B cell (primary cell): Measurements from ENCODE around the gene SERPINE1. TPM values are rescaled to one million over a fixed set of nuclear protein-coding genes. Genes with fewer than 3 reads are reported as not detected.

ENCODE experiments used
- ATAC-seq: fragments of 200-7000 bp; cut with Tn5 transposase; one replicate; pipeline ENCODE4 v1.10.0; 2021; ENCODE audit warnings: low read depth, mild to moderate bottlenecking, moderate number of reproducible peaks, moderate library complexity
- CTCF ChIA-PET: fragments of 350-600 bp; sonication (Branson Sonifier 250); formaldehyde crosslinking; loops from one replicate; lab custom pipeline; 2021; ENCODE audit warnings: antibody characterized with exemption, inconsistent platforms; lab: Charles Lee
- POLR2A ChIA-PET: fragments of 350-600 bp; sonication (Branson Sonifier 250); formaldehyde crosslinking; loops from one replicate; lab custom pipeline; 2021; ENCODE audit warnings: antibody characterized with exemption; lab: Charles Lee
- DNase-seq: peaks from one replicate; pipeline ENCODE4 v3.0.0; 2013
- H2AFZ ChIP-seq: 2 replicates; pipeline ENCODE4 v1.6.1; 2012; ENCODE audit warnings: mild to moderate bottlenecking, low read depth, low read length; ENCODE audit not compliant: insufficient read depth, poor library complexity, severe bottlenecking
- H3K27ac ChIP-seq, 2 donors: 1 replicate in 1 of 2; 2 replicates in 1 of 2; pipeline ENCODE4 v1.5.1; 2012 to 2013; ENCODE audit warnings: low read length in 2 of 2, mild to moderate bottlenecking in 2 of 2, moderate library complexity in 1 of 2
- H3K27me3 ChIP-seq, 4 experiments: fragments of 200-600 bp in 1 of 4; sonication (generic) in 1 of 4; replicated peaks in 1 of 4; 1 replicate in 2 of 4; 2 replicates in 2 of 4; pipeline versions ENCODE4 v1.6.1 to v1.7.0; 2013 to 2016; ENCODE audit warnings: low read length in 3 of 4, mild to moderate bottlenecking in 2 of 4, mixed read lengths in 1 of 4, moderate library complexity in 1 of 4; ENCODE audit not compliant: insufficient read depth in 4 of 4, control insufficient read depth in 3 of 4; ENCODE audit errors: control extremely low read depth in 1 of 4
- H3K36me3 ChIP-seq, 2 experiments: replicated peaks in 1 of 2; 1 replicate in 1 of 2; 2 replicates in 1 of 2; pipeline versions ENCODE4 v1.6.1 to v1.7.1; 2013; ENCODE audit warnings: low read length in 1 of 2; ENCODE audit not compliant: insufficient read depth in 2 of 2, control insufficient read depth in 1 of 2; ENCODE audit errors: control extremely low read depth in 1 of 2, extremely low read depth in 1 of 2
- H3K4me1 ChIP-seq, 2 donors: fragments of 200-600 bp in 1 of 2; sonication (generic) in 1 of 2; 1 replicate in 1 of 2; 2 replicates in 1 of 2; pipeline versions ENCODE4 v1.5.1 to v1.6.1; 2013 to 2017; ENCODE audit warnings: low read length in 2 of 2; ENCODE audit not compliant: control insufficient read depth in 2 of 2, insufficient read depth in 2 of 2
- H3K4me2 ChIP-seq: replicated peaks from 2 replicates; pipeline ENCODE3; 2012; ENCODE audit warnings: mild to moderate bottlenecking, low read depth, low read length; ENCODE audit not compliant: poor library complexity, severe bottlenecking
- H3K4me3 ChIP-seq, 5 experiments: fragments of 200-600 bp in 1 of 5; sonication (generic) in 1 of 5; 1 replicate in 3 of 5; 2 replicates in 2 of 5; pipeline versions ENCODE4 v1.5.1 to v1.7.0; 2011 to 2016; ENCODE audit warnings: low read length in 4 of 5, mild to moderate bottlenecking in 4 of 5, low read depth in 2 of 5, control low read depth in 1 of 5, moderate library complexity in 1 of 5; ENCODE audit not compliant: insufficient read depth in 1 of 5; ENCODE audit errors: control extremely low read depth in 1 of 5, extremely low read depth in 1 of 5
- H3K79me2 ChIP-seq: fragments of 200-600 bp; sonication (generic); one replicate; pipeline ENCODE4 v1.6.0; 2016; ENCODE audit warnings: low read length; ENCODE audit not compliant: control insufficient read depth, insufficient read depth
- H3K9ac ChIP-seq: fragments of 200-600 bp; sonication (generic); 2 replicates; pipeline ENCODE4 v1.6.1; 2017; ENCODE audit warnings: mild to moderate bottlenecking, low read length, moderate library complexity
- H3K9me3 ChIP-seq, 3 donors: one replicate each; pipeline versions ENCODE4 v1.6.1 to v1.7.1; 2013; ENCODE audit warnings: low read length in 2 of 3; ENCODE audit not compliant: control insufficient read depth in 2 of 3, insufficient read depth in 1 of 3; ENCODE audit errors: control extremely low read depth in 1 of 3
- H4K20me1 ChIP-seq: 2 replicates; pipeline ENCODE4 v1.6.0; 2012; ENCODE audit warnings: mild to moderate bottlenecking, low read length; ENCODE audit not compliant: insufficient read depth, control insufficient read depth, poor library complexity, severe bottlenecking
- H3K27ac Mint-ChIP-seq: one replicate; pipeline ENCODE4 v1.8.0; 2021; ENCODE audit warnings: mixed read lengths
- H3K27me3 Mint-ChIP-seq: one replicate; pipeline ENCODE4 v1.8.0; 2021; ENCODE audit warnings: mixed read lengths
- H3K4me1 Mint-ChIP-seq: one replicate; pipeline ENCODE4 v1.8.0; 2021; ENCODE audit warnings: mixed read lengths
- H3K4me3 Mint-ChIP-seq: one replicate; pipeline ENCODE4 v1.8.0; 2021; ENCODE audit warnings: mixed read lengths
- H3K9me3 Mint-ChIP-seq: one replicate; pipeline ENCODE4 v1.8.0; 2022; ENCODE audit warnings: mixed read lengths; ENCODE audit not compliant: insufficient read depth
- EZH2 ChIP-seq: IDR thresholded peaks from 2 replicates; pipeline ENCODE4 v1.6.1; 2012; ENCODE audit warnings: borderline replicate concordance, low read depth, mild to moderate bottlenecking, moderate library complexity, low read length; ENCODE audit not compliant: insufficient read depth, poor library complexity, severe bottlenecking
- WGBS: methylation state at CpG from one replicate; pipeline ENCODE4 v1.1.5; 2013; ENCODE audit warnings: missing lambda C conversion rate; ENCODE audit not compliant: insufficient coverage; 5-methylcytosine and 5-hydroxymethylcytosine counted together
- intact Hi-C: fragments of 100-400 bp; cut with micrococcal nuclease; formaldehyde crosslinking; loops from one replicate; pipeline ENCODE4 v1.10.0; 2022
- polyA plus RNA-seq: library from polyadenylated mRNA; depleted of rRNA; stranded (reverse); fragments of >200 nt; gene quantifications from 2 replicates; pipeline ENCODE4 v1.2.3, GENCODE V29; 2012
- total RNA-seq, 2 donors: library from RNA; stranded (reverse); fragments of 120-200 nt in 1 of 2; gene quantifications; 1 replicate in 1 of 2; 2 replicates in 1 of 2; pipeline versions ENCODE4 v1.2.3 to v1.2.4, GENCODE V29; 2013 to 2022
- TF ChIP-seq, protein P1 (sequence below): fragments of 200-600 bp; IDR thresholded peaks from one replicate; pipeline ENCODE4 v1.8.0; 2022; ENCODE audit warnings: antibody characterized with exemption, mild to moderate bottlenecking

SERPINE1 gene
- total and polyA plus RNA-seq, 2 donors (not counting 1 experiment from before 2014, with no cell fraction given) = 0.07 to 0.09 TPM

DNA sequence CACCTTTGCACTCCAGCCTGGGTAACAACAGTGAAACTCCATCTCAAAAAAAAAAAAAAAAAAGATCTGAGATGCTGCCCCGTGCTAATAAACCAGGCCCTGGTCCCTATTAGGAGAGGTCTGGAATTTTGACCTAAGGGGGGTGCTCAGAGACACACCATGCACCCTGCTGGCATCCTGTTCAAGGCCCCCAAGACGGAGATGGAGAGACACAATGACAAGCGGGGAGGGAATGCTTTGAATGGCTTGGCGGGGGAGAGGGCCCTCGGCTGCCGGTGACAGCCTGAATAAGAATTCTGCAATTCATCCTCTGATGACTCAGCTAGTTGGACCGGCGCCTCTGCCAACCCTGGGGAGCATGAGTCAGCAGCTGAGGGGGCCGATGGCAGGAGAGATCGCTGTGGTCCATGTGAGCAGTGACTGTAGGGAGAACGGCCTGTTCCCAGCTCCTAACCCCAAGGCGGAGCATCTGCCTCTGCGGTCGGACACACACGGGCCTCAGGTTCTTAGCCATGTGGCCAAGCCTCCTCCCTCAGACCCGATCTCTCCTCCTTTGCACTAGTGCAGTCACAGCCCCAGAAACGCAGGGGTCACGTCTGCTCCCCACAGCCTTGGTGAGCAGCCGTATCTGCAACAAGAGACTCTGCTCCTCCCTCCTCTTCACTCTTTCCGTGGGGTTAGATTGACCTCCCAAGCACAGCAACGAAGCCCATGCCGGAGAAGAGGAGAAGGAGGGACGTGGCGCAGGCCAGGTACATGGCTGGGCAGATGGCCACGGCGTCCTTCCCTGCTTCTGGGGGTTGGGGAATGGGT is 26.7 kb upstream of the SERPINE1 start:
- DNase-seq (no peak), ATAC-seq (no peak)
- Histone ChIP-seq H3K4me2 (no peak overlapping the region), H3K9ac (no peak overlapping the region), H3K36me3 (no peaks in the 10 kb centered on the region), H2AFZ (no peak overlapping the region), H3K4me3 (no peak overlapping the region), H3K79me2 (no peaks in the 10 kb centered on the region), H3K4me1 (no peaks in the 10 kb centered on the region), H3K27ac (no peak overlapping the region), H3K9me3 (peaks cover 0 to 5% (median 0%) of the 10 kb centered on the region in 3 donors), H3K27me3 (peaks cover 0 to 46% (median 10%) of the 10 kb centered on the region in 4 experiments), H4K20me1 (peaks cover 24% of the 10 kb centered on the region)
- no peak overlapping the region for H3K4me3 Mint-ChIP-seq
- H3K4me1 Mint-ChIP-seq = no peaks in the 10 kb centered on the region
- CTCF ChIA-PET = no interaction called here
- peaks cover 25% of the 10 kb centered on the region for H3K27me3 Mint-ChIP-seq
- TF ChIP-seq, protein P1, sequence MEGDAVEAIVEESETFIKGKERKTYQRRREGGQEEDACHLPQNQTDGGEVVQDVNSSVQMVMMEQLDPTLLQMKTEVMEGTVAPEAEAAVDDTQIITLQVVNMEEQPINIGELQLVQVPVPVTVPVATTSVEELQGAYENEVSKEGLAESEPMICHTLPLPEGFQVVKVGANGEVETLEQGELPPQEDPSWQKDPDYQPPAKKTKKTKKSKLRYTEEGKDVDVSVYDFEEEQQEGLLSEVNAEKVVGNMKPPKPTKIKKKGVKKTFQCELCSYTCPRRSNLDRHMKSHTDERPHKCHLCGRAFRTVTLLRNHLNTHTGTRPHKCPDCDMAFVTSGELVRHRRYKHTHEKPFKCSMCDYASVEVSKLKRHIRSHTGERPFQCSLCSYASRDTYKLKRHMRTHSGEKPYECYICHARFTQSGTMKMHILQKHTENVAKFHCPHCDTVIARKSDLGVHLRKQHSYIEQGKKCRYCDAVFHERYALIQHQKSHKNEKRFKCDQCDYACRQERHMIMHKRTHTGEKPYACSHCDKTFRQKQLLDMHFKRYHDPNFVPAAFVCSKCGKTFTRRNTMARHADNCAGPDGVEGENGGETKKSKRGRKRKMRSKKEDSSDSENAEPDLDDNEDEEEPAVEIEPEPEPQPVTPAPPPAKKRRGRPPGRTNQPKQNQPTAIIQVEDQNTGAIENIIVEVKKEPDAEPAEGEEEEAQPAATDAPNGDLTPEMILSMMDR = no peak
- no peak for TF ChIP-seq EZH2
- POLR2A ChIA-PET = no interaction called here
- 14% methylated on average over 20 of the region's 26 CpGs for WGBS
- intact Hi-C loops = no loop called here
- H3K27ac Mint-ChIP-seq = no peak overlapping the region
- H3K9me3 Mint-ChIP-seq = no peaks in the 10 kb centered on the region
